ENCODE results near the gene PSRC1.

- TF ChIP-seq CTBP1 (IDR thresholded peaks at IDR 0.05; ENCODE audit: borderline replicate concordance) (no peak), SUZ12 (IDR thresholded peaks at IDR 0.05) (no peak), SP1 (IDR thresholded peaks at IDR 0.05) (no peak), FOXM1 (IDR thresholded peaks at IDR 0.05; ENCODE audit: borderline replicate concordance) (no peak), ARNT (IDR thresholded peaks at IDR 0.05) (no peak), FOXA1 (IDR thresholded peaks at IDR 0.05) (no peak), ZNF384 (IDR thresholded peaks at IDR 0.05) (no peak), PKNOX1 (IDR thresholded peaks at IDR 0.05) (no peak), LEF1 (IDR thresholded peaks at IDR 0.05; ENCODE audit: borderline replicate concordance) (no peak), HDGF (IDR thresholded peaks at IDR 0.05; ENCODE audit: borderline replicate concordance) (no peak), L3MBTL2 (conservative IDR thresholded peaks at IDR 0.05) (no peak)
These were observed 27.3 kb downstream of the PSRC1 start for GRCh38 chr1:109255678-109256077.

Data from HEK293T (cell line).